Glutamatergic neuron (in vitro differentiated cells): Measurements from ENCODE around the gene TPD52L2. TPM values are rescaled to one million over a fixed set of nuclear protein-coding genes. Genes with fewer than 3 reads are reported as not detected.
"Not testable (repeated sequence)": the region's sequence is repeated elsewhere in the genome, so short reads cannot be mapped to it uniquely, and the experiment has no call there.

Experiments used
- DNase-seq: peaks from one replicate; pipeline ENCODE4 v3.0.0; 2022
- H3K27ac Mint-ChIP-seq: one replicate; pipeline ENCODE4 v1.8.0; 2020; ENCODE audit warnings: mild to moderate bottlenecking, mixed read lengths, inconsistent platforms; ENCODE audit not compliant: unreplicated experiment
- H3K27me3 Mint-ChIP-seq: one replicate; pipeline ENCODE4 v1.8.0; 2020; ENCODE audit warnings: mild to moderate bottlenecking, moderate library complexity, mixed read lengths, inconsistent platforms; ENCODE audit not compliant: unreplicated experiment
- H3K36me3 Mint-ChIP-seq: one replicate; pipeline ENCODE4 v1.8.0; 2020; ENCODE audit warnings: mild to moderate bottlenecking, mixed read lengths, inconsistent platforms; ENCODE audit not compliant: unreplicated experiment
- H3K4me1 Mint-ChIP-seq: one replicate; pipeline ENCODE4 v1.8.0; 2020; ENCODE audit warnings: mild to moderate bottlenecking, low read depth, mixed read lengths, inconsistent platforms; ENCODE audit not compliant: unreplicated experiment
- H3K4me3 Mint-ChIP-seq: one replicate; pipeline ENCODE4 v1.8.0; 2020; ENCODE audit warnings: mild to moderate bottlenecking, mixed read lengths, inconsistent platforms; ENCODE audit not compliant: unreplicated experiment
- H3K9me3 Mint-ChIP-seq: one replicate; pipeline ENCODE4 v1.8.0; 2020; ENCODE audit warnings: mild to moderate bottlenecking, moderate library complexity, mixed read lengths, inconsistent platforms; ENCODE audit not compliant: unreplicated experiment
- CTCF ChIP-seq: fragments of 200-600 bp; sonication (generic); IDR thresholded peaks from one replicate; pipeline ENCODE4 v1.5.0; 2021; ENCODE audit not compliant: partially characterized antibody, unreplicated experiment
- total RNA-seq: library from RNA; stranded (reverse); fragmentation: NEBNext Ultra II Directional; extraction: Animal tissue kit (Norgen Biotek cat#: 25700); gene quantifications from one replicate; pipeline ENCODE4 v1.2.1, GENCODE V29; 2021; ENCODE audit not compliant: unreplicated experiment

TPD52L2 gene
- total RNA-seq, 1 donor from 2014 or later: 109 TPM

- H3K27me3 Mint-ChIP-seq: no peaks in the 10 kb centered on the region
- DNase-seq: no peak
- no peaks in the 10 kb centered on the region for H3K36me3 Mint-ChIP-seq
- no peak overlapping the region for H3K4me3 Mint-ChIP-seq
- no peaks in the 10 kb centered on the region for H3K4me1 Mint-ChIP-seq
- peaks cover 3% of the 10 kb centered on the region for H3K9me3 Mint-ChIP-seq
- no peak overlapping the region for H3K27ac Mint-ChIP-seq
- TF ChIP-seq CTCF: no peak
These were observed 61.2 kb downstream of the TPD52L2 start for GRCh38 chr20:63926298-63926697.

- peaks cover 4% of the 10 kb centered on the region for H3K36me3 Mint-ChIP-seq
- no peak for DNase-seq
- no peaks in the 10 kb centered on the region for H3K4me1 Mint-ChIP-seq
- H3K27me3 Mint-ChIP-seq: peaks cover 2% of the 10 kb centered on the region
- H3K9me3 Mint-ChIP-seq: peaks cover 7% of the 10 kb centered on the region
- TF ChIP-seq CTCF: no peak
- no peak overlapping the region for H3K4me3 Mint-ChIP-seq
- H3K27ac Mint-ChIP-seq: no peak overlapping the region
These were observed 64.0 kb downstream of the TPD52L2 start for GRCh38 chr20:63929071-63929470.

GRCh38 chr20:63929473-63929883 is 64.4 kb downstream of the TPD52L2 start:
- H3K36me3 Mint-ChIP-seq, H3K4me1 Mint-ChIP-seq, H3K27me3 Mint-ChIP-seq, DNase-seq, H3K4me3 Mint-ChIP-seq, H3K9me3 Mint-ChIP-seq, H3K27ac Mint-ChIP-seq: not testable (repeated sequence)

GRCh38 chr20:63930971-63931553 is 66.0 kb downstream of the TPD52L2 start:
- no peak for TF ChIP-seq CTCF
- Mint-ChIP-seq H3K27me3 (peaks cover 4% of the 10 kb centered on the region), H3K9me3 (peaks cover 8% of the 10 kb centered on the region), H3K36me3 (peaks cover 4% of the 10 kb centered on the region), H3K4me3 (no peak overlapping the region), H3K27ac (peak overlapping the region; percentile 59), H3K4me1 (peaks cover 1% of the 10 kb centered on the region)
- no peak for DNase-seq

- H3K27ac Mint-ChIP-seq: no peak overlapping the region
- TF ChIP-seq CTCF: no peak
- peaks cover 4% of the 10 kb centered on the region for H3K36me3 Mint-ChIP-seq
- peaks cover 4% of the 10 kb centered on the region for H3K27me3 Mint-ChIP-seq
- peaks cover 8% of the 10 kb centered on the region for H3K9me3 Mint-ChIP-seq
- DNase-seq: no peak
- peaks cover 1% of the 10 kb centered on the region for H3K4me1 Mint-ChIP-seq
- H3K4me3 Mint-ChIP-seq: no peak overlapping the region
These were observed 66.7 kb downstream of the TPD52L2 start for GRCh38 chr20:63931735-63932134.
